Testis (tissue), 2 donors: Measurements from ENCODE around the gene SPDL1.

Experiments
- POLR2A ChIP-seq: fragments of 450-650 bp; IDR thresholded peaks from one replicate; pipeline ENCODE4 v1.6.1; 2017; ENCODE audit warnings: antibody characterized with exemption, mild to moderate bottlenecking, moderate library complexity
- TF ChIP-seq, protein P1 (sequence below), 3 experiments: fragments of 450-650 bp in 2 of 3; fragments of 200-600 bp in 1 of 3; sonication (generic) in 1 of 3; IDR thresholded peaks; one replicate each; pipeline ENCODE4 v1.5.1; 2016 to 2019; ENCODE audit warnings: antibody characterized with exemption in 3 of 3, mild to moderate bottlenecking in 2 of 3, moderate library complexity in 1 of 3

GRCh38 chr5:169547508-169547907 lies 36.1 kb upstream of the SPDL1 start:
- TF ChIP-seq, protein P1, sequence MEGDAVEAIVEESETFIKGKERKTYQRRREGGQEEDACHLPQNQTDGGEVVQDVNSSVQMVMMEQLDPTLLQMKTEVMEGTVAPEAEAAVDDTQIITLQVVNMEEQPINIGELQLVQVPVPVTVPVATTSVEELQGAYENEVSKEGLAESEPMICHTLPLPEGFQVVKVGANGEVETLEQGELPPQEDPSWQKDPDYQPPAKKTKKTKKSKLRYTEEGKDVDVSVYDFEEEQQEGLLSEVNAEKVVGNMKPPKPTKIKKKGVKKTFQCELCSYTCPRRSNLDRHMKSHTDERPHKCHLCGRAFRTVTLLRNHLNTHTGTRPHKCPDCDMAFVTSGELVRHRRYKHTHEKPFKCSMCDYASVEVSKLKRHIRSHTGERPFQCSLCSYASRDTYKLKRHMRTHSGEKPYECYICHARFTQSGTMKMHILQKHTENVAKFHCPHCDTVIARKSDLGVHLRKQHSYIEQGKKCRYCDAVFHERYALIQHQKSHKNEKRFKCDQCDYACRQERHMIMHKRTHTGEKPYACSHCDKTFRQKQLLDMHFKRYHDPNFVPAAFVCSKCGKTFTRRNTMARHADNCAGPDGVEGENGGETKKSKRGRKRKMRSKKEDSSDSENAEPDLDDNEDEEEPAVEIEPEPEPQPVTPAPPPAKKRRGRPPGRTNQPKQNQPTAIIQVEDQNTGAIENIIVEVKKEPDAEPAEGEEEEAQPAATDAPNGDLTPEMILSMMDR (IDR thresholded peaks at IDR 0.05) = no peak
- no peak for TF ChIP-seq POLR2A
